H1 (cell line): ENCODE measurements around the gene ANK2.

Experiments used
- CHD1 ChIP-seq: IDR thresholded peaks from 2 replicates; pipeline ENCODE4 v1.6.1; 2012; ENCODE audit warnings: low read depth, low read length, improper control_type of control experiment
- RAD21 ChIP-seq, 2 experiments: IDR thresholded peaks in 1 of 2; conservative IDR thresholded peaks in 1 of 2; 2 replicates each; pipeline ENCODE4 v1.6.1; 2011; ENCODE audit warnings: low read depth in 2 of 2, low read length in 2 of 2, improper control_type of control experiment in 1 of 2, inconsistent platforms in 1 of 2, mild to moderate bottlenecking in 1 of 2, moderate library complexity in 1 of 2
- YY1 ChIP-seq: IDR thresholded peaks from 2 replicates; pipeline ENCODE4 v1.6.1; 2011; ENCODE audit warnings: low read depth, mild to moderate bottlenecking, low read length
- TF ChIP-seq, protein P1 (sequence below): IDR thresholded peaks from 2 replicates; pipeline ENCODE4 v1.6.1; 2012; ENCODE audit warnings: inconsistent platforms
- TF ChIP-seq, protein P2 (sequence below), 3 experiments: IDR thresholded peaks; 1 replicate in 2 of 3; 2 replicates in 1 of 3; pipeline versions ENCODE4 v1.5.1 to v1.6.1; 2011; ENCODE audit warnings: low read length in 3 of 3, mild to moderate bottlenecking in 3 of 3, inconsistent platforms in 2 of 3, low read depth in 1 of 3, moderate library complexity in 1 of 3; ENCODE audit not compliant: insufficient read depth in 1 of 3; ENCODE audit errors: control extremely low read depth in 1 of 3

DNA sequence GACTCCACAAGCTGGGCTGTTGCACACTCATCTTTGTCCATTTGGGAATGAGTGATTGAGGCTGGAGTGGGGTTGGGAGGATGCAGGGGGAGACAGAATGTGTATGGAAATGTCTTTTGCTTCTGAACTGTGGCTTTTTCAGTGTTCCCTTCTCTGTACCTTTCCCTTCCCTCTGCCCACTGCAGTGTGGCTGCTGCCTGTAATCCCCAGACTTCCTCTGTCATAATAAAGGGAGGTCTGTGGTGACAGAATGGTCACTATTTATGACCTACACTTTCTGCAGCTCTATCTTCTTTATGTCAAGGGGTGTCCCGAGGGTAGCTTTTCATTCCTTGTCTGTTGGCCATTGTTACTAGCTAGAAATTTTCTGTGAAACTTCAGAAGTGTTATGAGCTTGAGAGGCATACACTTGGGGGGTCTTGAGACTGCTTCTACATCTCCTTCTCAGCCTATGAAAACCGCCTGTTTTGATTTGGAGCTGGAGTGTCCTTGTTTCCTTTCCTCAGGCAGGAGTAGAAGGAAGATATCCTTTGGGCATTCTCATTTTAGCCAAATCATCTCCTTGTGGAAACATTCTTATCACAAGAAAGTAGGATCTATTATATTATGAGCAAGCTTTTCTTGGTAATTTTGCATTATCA lies 63.0 kb downstream of the ANK2 start:
- TF ChIP-seq, protein P1, sequence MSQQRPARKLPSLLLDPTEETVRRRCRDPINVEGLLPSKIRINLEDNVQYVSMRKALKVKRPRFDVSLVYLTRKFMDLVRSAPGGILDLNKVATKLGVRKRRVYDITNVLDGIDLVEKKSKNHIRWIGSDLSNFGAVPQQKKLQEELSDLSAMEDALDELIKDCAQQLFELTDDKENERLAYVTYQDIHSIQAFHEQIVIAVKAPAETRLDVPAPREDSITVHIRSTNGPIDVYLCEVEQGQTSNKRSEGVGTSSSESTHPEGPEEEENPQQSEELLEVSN: no peak
- TF ChIP-seq YY1 (no peak), RAD21 (IDR thresholded peaks at IDR 0.05 in 1 of 2, conservative IDR thresholded peaks at IDR 0.05 in 1 of 2; ENCODE audit: low read depth in 2 of 2, low read length in 2 of 2) (no peak), CHD1 (no peak)
- TF ChIP-seq, protein P2, sequence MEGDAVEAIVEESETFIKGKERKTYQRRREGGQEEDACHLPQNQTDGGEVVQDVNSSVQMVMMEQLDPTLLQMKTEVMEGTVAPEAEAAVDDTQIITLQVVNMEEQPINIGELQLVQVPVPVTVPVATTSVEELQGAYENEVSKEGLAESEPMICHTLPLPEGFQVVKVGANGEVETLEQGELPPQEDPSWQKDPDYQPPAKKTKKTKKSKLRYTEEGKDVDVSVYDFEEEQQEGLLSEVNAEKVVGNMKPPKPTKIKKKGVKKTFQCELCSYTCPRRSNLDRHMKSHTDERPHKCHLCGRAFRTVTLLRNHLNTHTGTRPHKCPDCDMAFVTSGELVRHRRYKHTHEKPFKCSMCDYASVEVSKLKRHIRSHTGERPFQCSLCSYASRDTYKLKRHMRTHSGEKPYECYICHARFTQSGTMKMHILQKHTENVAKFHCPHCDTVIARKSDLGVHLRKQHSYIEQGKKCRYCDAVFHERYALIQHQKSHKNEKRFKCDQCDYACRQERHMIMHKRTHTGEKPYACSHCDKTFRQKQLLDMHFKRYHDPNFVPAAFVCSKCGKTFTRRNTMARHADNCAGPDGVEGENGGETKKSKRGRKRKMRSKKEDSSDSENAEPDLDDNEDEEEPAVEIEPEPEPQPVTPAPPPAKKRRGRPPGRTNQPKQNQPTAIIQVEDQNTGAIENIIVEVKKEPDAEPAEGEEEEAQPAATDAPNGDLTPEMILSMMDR (IDR thresholded peaks at IDR 0.05; ENCODE audit: control extremely low read depth in 1 of 3, insufficient read depth in 1 of 3, low read depth in 1 of 3, low read length in 3 of 3): no peak
